ENCODE measurements around the gene EPB41L1. TPM values are rescaled to one million over a fixed set of nuclear protein-coding genes. Genes with fewer than 3 reads are reported as not detected.

The EPB41L1 gene
- total RNA-seq, 1 donor from 2014 or later: 54.8 TPM

DNA sequence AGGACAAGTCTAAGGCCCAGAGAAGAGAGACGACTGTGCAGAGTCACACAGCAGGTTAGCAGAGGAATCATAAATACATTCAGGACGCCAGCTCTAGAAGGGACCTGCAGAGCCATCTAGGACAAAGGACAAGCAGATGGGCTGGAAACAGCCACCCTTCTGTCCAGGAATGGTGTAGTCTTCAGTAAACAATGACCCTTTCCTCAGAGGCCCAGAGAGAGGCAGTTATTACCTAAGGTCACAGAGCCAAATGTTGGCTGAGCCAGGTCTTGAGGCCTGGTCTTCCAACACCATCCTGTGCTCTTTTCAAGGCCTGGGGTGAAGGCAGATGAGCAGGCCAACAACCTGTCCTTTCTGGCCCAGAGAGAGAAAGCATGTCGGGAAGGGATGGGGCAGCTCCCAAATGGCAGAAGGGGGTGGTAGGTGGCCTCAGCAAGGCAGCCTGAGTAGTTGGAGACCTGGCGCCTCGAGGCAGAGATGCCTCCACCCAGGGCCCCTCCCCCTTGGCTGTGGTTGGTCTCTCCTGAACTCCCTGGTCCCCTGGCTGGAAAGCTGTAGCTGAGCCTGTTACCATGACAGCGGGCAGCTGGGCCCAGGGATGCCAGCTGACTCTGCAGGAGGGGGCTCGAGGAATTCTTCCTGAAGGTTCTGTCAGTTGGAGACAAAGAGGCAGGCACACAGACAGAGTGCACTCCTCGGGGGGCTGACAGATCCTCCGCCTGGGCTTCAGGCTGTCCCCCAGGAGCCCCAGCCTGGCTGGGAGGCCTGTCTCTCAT lies 24.8 kb downstream of the EPB41L1 start:
- intact Hi-C loops (cut with DNase I): no loop called here
- Histone ChIP-seq H3K36me3 (peaks cover 0 to 47% of the 10 kb centered on the region in 2 donors), H3K27ac (no peak overlapping the region), H3K4me1 (no peaks in the 10 kb centered on the region), H3K4me3 (no peak overlapping the region), H3K27me3 (no peaks in the 10 kb centered on the region), H3K9me3 (no peaks in the 10 kb centered on the region)
- TF ChIP-seq POLR2AphosphoS5 (IDR thresholded peaks at IDR 0.05; ENCODE audit: insufficient read depth in 1 of 2, low read depth in 1 of 2) (no peak), POLR2A (IDR thresholded peaks at IDR 0.05) (no peak)
- TF ChIP-seq, protein P1, sequence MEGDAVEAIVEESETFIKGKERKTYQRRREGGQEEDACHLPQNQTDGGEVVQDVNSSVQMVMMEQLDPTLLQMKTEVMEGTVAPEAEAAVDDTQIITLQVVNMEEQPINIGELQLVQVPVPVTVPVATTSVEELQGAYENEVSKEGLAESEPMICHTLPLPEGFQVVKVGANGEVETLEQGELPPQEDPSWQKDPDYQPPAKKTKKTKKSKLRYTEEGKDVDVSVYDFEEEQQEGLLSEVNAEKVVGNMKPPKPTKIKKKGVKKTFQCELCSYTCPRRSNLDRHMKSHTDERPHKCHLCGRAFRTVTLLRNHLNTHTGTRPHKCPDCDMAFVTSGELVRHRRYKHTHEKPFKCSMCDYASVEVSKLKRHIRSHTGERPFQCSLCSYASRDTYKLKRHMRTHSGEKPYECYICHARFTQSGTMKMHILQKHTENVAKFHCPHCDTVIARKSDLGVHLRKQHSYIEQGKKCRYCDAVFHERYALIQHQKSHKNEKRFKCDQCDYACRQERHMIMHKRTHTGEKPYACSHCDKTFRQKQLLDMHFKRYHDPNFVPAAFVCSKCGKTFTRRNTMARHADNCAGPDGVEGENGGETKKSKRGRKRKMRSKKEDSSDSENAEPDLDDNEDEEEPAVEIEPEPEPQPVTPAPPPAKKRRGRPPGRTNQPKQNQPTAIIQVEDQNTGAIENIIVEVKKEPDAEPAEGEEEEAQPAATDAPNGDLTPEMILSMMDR (IDR thresholded peaks at IDR 0.05): no peak
- DNase-seq (ENCODE audit: extremely low spot score in 2 of 2): no peak

DNA sequence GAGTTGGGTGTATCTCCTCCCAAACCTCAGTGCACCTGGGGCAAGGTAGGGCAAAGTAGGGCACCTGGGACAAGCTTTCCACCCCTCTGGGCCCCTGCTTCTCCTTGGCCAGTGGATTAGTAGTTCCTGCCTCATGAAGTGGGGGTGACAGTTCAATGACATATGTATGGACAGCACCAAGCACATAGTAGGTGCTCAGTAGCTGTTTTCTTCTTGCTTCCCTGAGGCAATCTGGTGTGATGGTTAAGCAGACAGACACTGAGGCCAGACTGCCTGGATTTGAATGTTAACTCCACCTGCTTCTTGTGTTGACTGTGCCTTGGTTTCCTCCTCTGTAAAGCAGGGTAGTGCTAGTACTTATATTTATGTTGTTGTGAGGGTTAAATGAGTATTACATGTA lies 25.8 kb downstream of the EPB41L1 start:
- peaks cover 0 to 51% of the 10 kb centered on the region in 2 donors for H3K36me3 ChIP-seq

DNA sequence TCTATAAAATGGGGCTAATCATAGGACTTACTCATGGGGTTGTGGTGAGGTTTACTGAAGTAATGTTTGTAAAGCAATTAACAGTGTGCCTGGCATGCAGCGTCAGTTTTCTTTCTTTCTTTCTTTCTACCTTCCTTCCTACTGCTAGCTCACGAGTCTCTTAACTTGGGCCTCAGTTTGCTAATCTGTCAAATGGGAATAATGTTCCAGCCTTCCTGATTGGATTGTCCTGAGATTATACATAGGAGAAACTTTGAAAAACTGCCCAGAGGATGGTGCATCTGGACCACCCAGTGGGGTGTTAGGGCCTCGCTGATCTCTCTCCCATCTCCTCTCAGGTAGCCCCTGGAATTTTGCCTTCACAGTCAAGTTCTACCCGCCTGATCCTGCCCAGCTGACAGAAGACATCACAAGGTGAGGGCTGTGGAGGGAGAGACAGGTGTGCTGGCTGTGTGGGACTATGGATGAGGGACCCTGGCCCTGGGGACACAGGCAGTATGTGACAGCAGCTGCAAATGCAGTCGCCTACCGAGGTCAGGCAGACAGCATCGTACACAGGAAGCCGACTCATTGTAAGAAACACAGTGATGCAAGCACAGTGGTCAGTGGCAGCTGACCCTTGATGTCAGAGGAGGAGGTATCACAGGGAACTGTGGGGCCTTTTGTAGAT lies 27.5 kb downstream of the EPB41L1 start:
- H3K36me3 ChIP-seq: peaks cover 0 to 44% of the 10 kb centered on the region in 2 donors
- TF ChIP-seq, protein P1 (IDR thresholded peaks at IDR 0.05): no peak
- TF ChIP-seq POLR2AphosphoS5 (IDR thresholded peaks at IDR 0.05; ENCODE audit: insufficient read depth in 1 of 2, low read depth in 1 of 2) (no peak), POLR2A (IDR thresholded peaks at IDR 0.05) (no peak)

More for the DNA sequence above, 25.8 kb downstream of the EPB41L1 start:
- Histone ChIP-seq H3K9me3 (no peaks in the 10 kb centered on the region), H3K27ac (no peak overlapping the region), H3K27me3 (no peaks in the 10 kb centered on the region), H3K4me1 (no peaks in the 10 kb centered on the region), H3K4me3 (no peak overlapping the region)
- intact Hi-C loops (cut with DNase I): no loop called here
- DNase-seq (ENCODE audit: extremely low spot score in 2 of 2): no peak
- TF ChIP-seq POLR2A (IDR thresholded peaks at IDR 0.05) (no peak), POLR2AphosphoS5 (IDR thresholded peaks at IDR 0.05; ENCODE audit: insufficient read depth in 1 of 2, low read depth in 1 of 2) (no peak)
- TF ChIP-seq, protein P1 (IDR thresholded peaks at IDR 0.05): no peak

DNA sequence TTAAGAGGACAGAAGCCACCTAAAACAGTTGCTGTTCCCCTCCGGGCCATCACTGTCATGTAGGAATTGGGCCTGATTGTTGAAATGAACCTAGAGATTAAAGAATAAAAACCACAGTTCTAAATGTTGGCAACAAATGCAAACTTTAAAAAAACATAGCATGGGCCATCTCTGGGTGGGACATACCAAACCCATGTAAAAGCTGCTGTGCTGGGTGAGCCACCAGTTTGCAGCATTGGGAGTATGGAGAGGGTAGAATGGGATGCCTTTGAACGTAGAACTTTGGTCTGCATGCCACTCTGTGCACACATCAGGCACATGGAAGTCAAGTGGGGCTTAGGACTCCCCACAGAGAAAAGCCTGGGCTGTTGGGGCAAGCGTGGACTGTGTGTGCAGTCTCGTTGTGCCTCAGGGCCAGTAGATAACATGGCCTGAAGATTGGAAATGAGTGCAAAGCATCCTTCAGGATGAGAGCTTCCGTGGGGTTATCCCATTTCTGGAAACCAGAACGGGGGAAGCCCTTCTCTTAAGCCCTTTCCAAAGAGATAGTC lies 28.1 kb downstream of the EPB41L1 start:
- TF ChIP-seq, protein P1 (IDR thresholded peaks at IDR 0.05): no peak
- TF ChIP-seq POLR2A (IDR thresholded peaks at IDR 0.05): no peak
- TF ChIP-seq POLR2AphosphoS5 (IDR thresholded peaks at IDR 0.05; ENCODE audit: insufficient read depth in 1 of 2, low read depth in 1 of 2): no peak
- intact Hi-C loops (cut with DNase I): no loop called here
- no peak for DNase-seq (ENCODE audit: extremely low spot score in 2 of 2)

More for the DNA sequence above, 27.5 kb downstream of the EPB41L1 start:
- H3K27me3 ChIP-seq: no peaks in the 10 kb centered on the region
- intact Hi-C loops (cut with DNase I): no loop called here
- H3K4me1 ChIP-seq: no peaks in the 10 kb centered on the region
- no peak for DNase-seq (ENCODE audit: extremely low spot score in 2 of 2)
- H3K9me3 ChIP-seq: no peaks in the 10 kb centered on the region
- H3K4me3 ChIP-seq: no peak overlapping the region
- H3K27ac ChIP-seq: no peak overlapping the region

More for the DNA sequence above, 28.1 kb downstream of the EPB41L1 start:
- no peak overlapping the region for H3K27ac ChIP-seq
- H3K4me3 ChIP-seq: no peak overlapping the region
- no peaks in the 10 kb centered on the region for H3K9me3 ChIP-seq
- no peaks in the 10 kb centered on the region for H3K27me3 ChIP-seq
- no peaks in the 10 kb centered on the region for H3K4me1 ChIP-seq
- H3K36me3 ChIP-seq: peaks cover 0 to 44% of the 10 kb centered on the region in 2 donors

Data from vagina (tissue), 2 donors.